ENCODE measurements around the gene NCAM1. TPM values are rescaled to one million over a fixed set of nuclear protein-coding genes. Genes with fewer than 3 reads are reported as not detected.

NCAM1 gene
- total RNA-seq, 4 donors from 2014 or later: 12.8 to 27.7 (median 15.7) TPM

DNA sequence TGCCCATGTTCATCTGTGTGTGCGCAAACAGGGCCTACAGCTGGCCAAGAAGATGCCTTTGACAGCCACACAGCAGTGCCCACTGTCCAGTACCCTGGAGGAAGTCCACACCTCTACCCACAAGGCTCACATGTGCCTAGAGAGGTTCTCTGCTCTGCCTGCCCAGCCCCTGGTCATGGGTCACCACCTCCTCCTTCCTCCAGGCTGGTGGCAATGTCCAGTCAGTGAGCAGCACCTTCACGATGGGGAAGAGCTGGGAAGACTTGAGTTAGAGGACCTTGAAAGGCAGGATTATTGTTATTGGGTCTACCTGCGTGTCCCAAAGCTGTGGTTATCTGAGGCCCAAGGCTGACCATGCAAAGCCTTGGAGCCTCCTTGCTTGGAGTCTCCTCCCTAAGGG, 324.8 kb downstream of the NCAM1 start:
- intact Hi-C loops (cut with DNase I; ENCODE audit: low total_unique reads): loop anchor here (10.0 kb wide), 1 partner anchor 121 kb away; no protein-coding TSS in a partner anchor
- H3K27me3 ChIP-seq: peaks cover 0 to 7% (median 0%) of the 10 kb centered on the region in 3 donors

DNA sequence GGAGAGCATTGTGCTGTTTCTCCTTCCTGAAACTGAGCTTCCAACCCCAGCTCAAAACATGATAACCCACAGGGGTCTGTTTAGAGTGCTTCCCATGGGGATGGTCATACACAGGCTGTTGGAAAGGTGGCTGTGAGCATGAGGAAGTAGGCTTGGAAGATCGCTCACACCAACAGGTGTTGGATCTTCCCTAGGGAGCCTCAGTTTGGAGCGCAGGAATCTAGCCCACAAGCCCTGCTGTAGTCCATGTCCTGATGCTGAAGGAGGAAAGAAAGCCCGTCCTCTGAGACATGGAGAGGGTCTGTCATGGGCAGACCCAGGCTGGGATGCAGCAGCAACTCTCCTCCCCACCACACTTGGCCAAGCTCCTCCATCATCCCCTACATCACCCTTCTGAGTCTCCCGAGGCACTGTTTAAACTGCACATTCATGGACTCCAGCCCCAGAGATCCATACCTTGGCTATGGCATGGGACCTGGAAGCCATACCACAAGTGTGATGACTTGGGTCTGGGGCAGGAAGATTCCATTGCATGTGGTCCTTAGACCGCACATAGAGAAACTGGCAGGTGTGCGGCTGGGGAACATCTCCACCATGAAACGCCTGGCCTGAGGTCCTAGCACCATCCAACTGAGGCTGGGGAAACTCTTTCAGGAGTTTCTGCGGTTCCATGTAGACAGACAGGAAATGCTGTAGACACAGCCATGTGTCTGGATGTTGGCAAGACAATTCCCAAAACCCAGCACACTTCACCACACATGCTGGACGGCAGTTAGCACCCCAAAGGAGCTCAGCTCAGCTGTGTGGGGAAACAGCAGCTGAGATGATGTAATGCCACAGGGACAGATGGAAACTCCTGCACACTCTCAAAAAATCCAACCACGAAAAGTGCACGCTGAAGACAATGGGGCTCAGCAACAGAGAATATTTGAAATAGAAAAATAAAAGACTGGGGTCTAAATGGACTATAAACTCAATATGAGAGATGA, 325.6 kb downstream of the NCAM1 start:
- in situ Hi-C loops (cut with MboI; ENCODE audit: low sequenced_read_pairs in 4 of 4) (loop anchor here (10.0 to 25.0 kb wide), 6 partner anchors 100 to 1075 kb away; no protein-coding TSS in a partner anchor), intact Hi-C loops (cut with DNase I; ENCODE audit: low total_unique reads) (loop anchor here (10.0 kb wide), 1 partner anchor 122 kb away; no protein-coding TSS in a partner anchor)
- TF ChIP-seq, protein P1, sequence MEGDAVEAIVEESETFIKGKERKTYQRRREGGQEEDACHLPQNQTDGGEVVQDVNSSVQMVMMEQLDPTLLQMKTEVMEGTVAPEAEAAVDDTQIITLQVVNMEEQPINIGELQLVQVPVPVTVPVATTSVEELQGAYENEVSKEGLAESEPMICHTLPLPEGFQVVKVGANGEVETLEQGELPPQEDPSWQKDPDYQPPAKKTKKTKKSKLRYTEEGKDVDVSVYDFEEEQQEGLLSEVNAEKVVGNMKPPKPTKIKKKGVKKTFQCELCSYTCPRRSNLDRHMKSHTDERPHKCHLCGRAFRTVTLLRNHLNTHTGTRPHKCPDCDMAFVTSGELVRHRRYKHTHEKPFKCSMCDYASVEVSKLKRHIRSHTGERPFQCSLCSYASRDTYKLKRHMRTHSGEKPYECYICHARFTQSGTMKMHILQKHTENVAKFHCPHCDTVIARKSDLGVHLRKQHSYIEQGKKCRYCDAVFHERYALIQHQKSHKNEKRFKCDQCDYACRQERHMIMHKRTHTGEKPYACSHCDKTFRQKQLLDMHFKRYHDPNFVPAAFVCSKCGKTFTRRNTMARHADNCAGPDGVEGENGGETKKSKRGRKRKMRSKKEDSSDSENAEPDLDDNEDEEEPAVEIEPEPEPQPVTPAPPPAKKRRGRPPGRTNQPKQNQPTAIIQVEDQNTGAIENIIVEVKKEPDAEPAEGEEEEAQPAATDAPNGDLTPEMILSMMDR (IDR thresholded peaks at IDR 0.05 in 4 of 5, conservative IDR thresholded peaks at IDR 0.05 in 1 of 5): no peak
- TF ChIP-seq POLR2A (IDR thresholded peaks at IDR 0.05): no peak
- DNase-seq (no peak), ATAC-seq (no peak)
- H3K27me3 ChIP-seq: peaks cover 0 to 7% (median 0%) of the 10 kb centered on the region in 3 donors
- H3K36me3 ChIP-seq: no peaks in the 10 kb centered on the region
- no peak overlapping the region for H3K4me3 ChIP-seq
- H3K4me1 ChIP-seq: no peaks in the 10 kb centered on the region
- no peak overlapping the region for H3K27ac ChIP-seq
- no peaks in the 10 kb centered on the region for H3K9me3 ChIP-seq

More for the DNA sequence above, 324.8 kb downstream of the NCAM1 start:
- Histone ChIP-seq H3K9me3 (no peaks in the 10 kb centered on the region), H3K4me1 (no peaks in the 10 kb centered on the region), H3K36me3 (no peaks in the 10 kb centered on the region), H3K27ac (no peak overlapping the region), H3K4me3 (no peak overlapping the region)
- TF ChIP-seq, protein P1 (IDR thresholded peaks at IDR 0.05 in 4 of 5, conservative IDR thresholded peaks at IDR 0.05 in 1 of 5): no peak
- no peak for TF ChIP-seq POLR2A (IDR thresholded peaks at IDR 0.05)
- ATAC-seq (no peak), DNase-seq (no peak)
- in situ Hi-C loops (cut with MboI; ENCODE audit: low sequenced_read_pairs in 4 of 4): loop anchor here (10.0 to 25.0 kb wide), 6 partner anchors 99 to 1074 kb away; no protein-coding TSS in a partner anchor

DNA sequence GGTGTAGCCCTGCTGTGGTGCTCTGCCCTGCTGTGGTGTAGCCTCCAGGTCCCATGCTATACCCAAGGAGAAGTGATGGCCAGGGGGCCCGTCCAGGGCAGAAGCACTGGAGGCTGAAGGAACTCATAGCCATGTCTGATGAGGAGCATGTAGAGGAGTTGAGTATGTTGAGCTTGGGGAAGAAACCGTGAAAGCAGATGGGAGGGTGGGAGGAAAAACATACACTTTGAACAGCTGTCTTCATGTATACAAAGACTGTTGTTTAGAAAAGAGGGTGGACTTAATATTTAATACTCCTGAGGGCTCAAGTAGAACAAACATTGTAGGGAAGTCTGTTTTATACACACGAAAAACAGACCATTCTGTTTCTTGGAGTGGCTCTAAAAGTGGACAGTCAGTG, 326.6 kb downstream of the NCAM1 start:
- no peaks in the 10 kb centered on the region for H3K4me1 ChIP-seq
- no peak for ATAC-seq
- H3K9me3 ChIP-seq: no peaks in the 10 kb centered on the region
- DNase-seq: no peak
- H3K4me3 ChIP-seq: no peak overlapping the region
- intact Hi-C loops (cut with DNase I; ENCODE audit: low total_unique reads): loop anchor here (2.0 to 10.0 kb wide), 3 partner anchors 123 to 997 kb away; no protein-coding TSS in a partner anchor
- no peaks in the 10 kb centered on the region for H3K36me3 ChIP-seq
- peaks cover 0 to 7% (median 0%) of the 10 kb centered on the region in 3 donors for H3K27me3 ChIP-seq
- TF ChIP-seq, protein P1 (IDR thresholded peaks at IDR 0.05 in 4 of 5, conservative IDR thresholded peaks at IDR 0.05 in 1 of 5): no peak
- TF ChIP-seq POLR2A (IDR thresholded peaks at IDR 0.05): no peak
- in situ Hi-C loops (cut with MboI; ENCODE audit: low sequenced_read_pairs in 4 of 4): loop anchor here (10.0 to 25.0 kb wide), 6 partner anchors 100 to 1076 kb away; no protein-coding TSS in a partner anchor
- no peak overlapping the region for H3K27ac ChIP-seq

DNA sequence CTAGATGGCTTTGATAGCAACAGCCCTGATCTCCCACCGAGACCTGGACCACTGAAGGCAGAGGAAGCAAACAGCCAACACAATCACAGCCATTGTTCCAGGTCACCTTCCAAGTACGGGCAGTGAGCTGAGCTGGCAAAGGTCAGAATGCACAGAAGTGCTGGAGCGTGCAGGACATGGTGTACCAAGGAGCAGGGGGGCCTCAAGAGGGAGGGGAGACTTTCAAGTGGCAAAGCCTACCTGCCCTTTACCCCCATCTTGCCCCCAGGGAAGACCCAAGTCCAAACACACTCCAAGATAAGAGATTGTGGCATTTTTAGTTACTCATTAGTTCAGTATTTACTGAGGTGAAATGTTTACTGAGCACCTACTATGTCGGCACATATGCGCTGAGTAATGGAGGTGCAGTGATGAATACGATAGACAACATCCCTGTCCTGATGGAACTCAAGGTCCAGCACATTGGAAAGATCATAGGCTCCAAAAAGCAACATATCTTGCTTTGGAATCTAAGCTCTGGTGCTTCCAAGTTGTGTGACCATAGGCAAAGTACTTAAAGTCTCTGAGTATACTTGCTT, 327.2 kb downstream of the NCAM1 start:
- peaks cover 0 to 7% (median 0%) of the 10 kb centered on the region in 3 donors for H3K27me3 ChIP-seq
- DNase-seq: no peak
- in situ Hi-C loops (cut with MboI; ENCODE audit: low sequenced_read_pairs in 4 of 4): loop anchor here (10.0 to 25.0 kb wide), 6 partner anchors 101 to 1076 kb away; no protein-coding TSS in a partner anchor

More for the DNA sequence above, 327.2 kb downstream of the NCAM1 start:
- Histone ChIP-seq H3K36me3 (no peaks in the 10 kb centered on the region), H3K9me3 (no peaks in the 10 kb centered on the region), H3K27ac (no peak overlapping the region), H3K4me1 (no peaks in the 10 kb centered on the region), H3K4me3 (no peak overlapping the region)
- intact Hi-C loops (cut with DNase I; ENCODE audit: low total_unique reads): loop anchor here (2.0 to 10.0 kb wide), 3 partner anchors 124 to 998 kb away; no protein-coding TSS in a partner anchor
- ATAC-seq: no peak
- no peak for TF ChIP-seq POLR2A (IDR thresholded peaks at IDR 0.05)
- TF ChIP-seq, protein P1 (IDR thresholded peaks at IDR 0.05 in 4 of 5, conservative IDR thresholded peaks at IDR 0.05 in 1 of 5): no peak

Data from gastrocnemius medialis (tissue), 4 donors.